GM19438 (cell line): ENCODE results near the gene ORM1.

ENCODE experiments used
- ATAC-seq: cut with Tn5 transposase; IDR thresholded peaks from one replicate; pipeline ENCODE4 v1.9.1; 2021; ENCODE audit warnings: low read depth; ENCODE audit not compliant: unreplicated experiment

The ORM1 gene

GRCh38 chr9:114375386-114376175 is 52.7 kb downstream of the ORM1 start:
- ATAC-seq = no peak
